GM04504 (cell line): Measurements from ENCODE around the gene R3HCC1L.

ENCODE experiments used
- DNase-seq: peaks from one replicate; pipeline ENCODE4 v3.0.0-alpha.2; 2012; ENCODE audit warnings: low read depth

Gene R3HCC1L

GRCh38 chr10:98231417-98231816, 97.0 kb downstream of the R3HCC1L start:
- DNase-seq = no peak

- no peak for DNase-seq
Observed at GRCh38 chr10:98235846-98236245, 101.4 kb downstream of the R3HCC1L start.

- DNase-seq = no peak
Observed at GRCh38 chr10:98236862-98237261, 102.4 kb downstream of the R3HCC1L start.

GRCh38 chr10:98238391-98238790, 103.9 kb downstream of the R3HCC1L start:
- DNase-seq = no peak

GRCh38 chr10:98240524-98240923, 106.1 kb downstream of the R3HCC1L start:
- DNase-seq = no peak

- no peak for DNase-seq
Observed at GRCh38 chr10:98242823-98243222, 108.4 kb downstream of the R3HCC1L start.

GRCh38 chr10:98244141-98244540, 109.7 kb downstream of the R3HCC1L start:
- no peak for DNase-seq

- DNase-seq = no peak
Observed at GRCh38 chr10:98244586-98244985, 110.1 kb downstream of the R3HCC1L start.

- DNase-seq = no peak
Observed at GRCh38 chr10:98246911-98247805, 112.7 kb downstream of the R3HCC1L start.

- no peak for DNase-seq
Observed at GRCh38 chr10:98248018-98248417, 113.6 kb downstream of the R3HCC1L start.

GRCh38 chr10:98249134-98249533, 114.7 kb downstream of the R3HCC1L start:
- no peak for DNase-seq

GRCh38 chr10:98251399-98251798, 116.9 kb downstream of the R3HCC1L start:
- no peak for DNase-seq

GRCh38 chr10:98252464-98252863, 118.0 kb downstream of the R3HCC1L start:
- no peak for DNase-seq

- DNase-seq = no peak
Observed at GRCh38 chr10:98253499-98253898, 119.0 kb downstream of the R3HCC1L start.

GRCh38 chr10:98254234-98254974, 119.9 kb downstream of the R3HCC1L start:
- DNase-seq = no peak

- DNase-seq = no peak
Observed at GRCh38 chr10:98255146-98255877, 120.9 kb downstream of the R3HCC1L start.

- no peak for DNase-seq
Observed at GRCh38 chr10:98256692-98257091, 122.2 kb downstream of the R3HCC1L start.

GRCh38 chr10:98257198-98257597, 122.7 kb downstream of the R3HCC1L start:
- no peak for DNase-seq

- no peak for DNase-seq
Observed at GRCh38 chr10:98257961-98258360, 123.5 kb downstream of the R3HCC1L start.

- no peak for DNase-seq
Observed at GRCh38 chr10:98258683-98259454, 124.4 kb downstream of the R3HCC1L start.

- DNase-seq = no peak
Observed at GRCh38 chr10:98259606-98260315, 125.3 kb downstream of the R3HCC1L start.
